PC-9 (cell line): ENCODE measurements around the gene NR5A1. TPM values are rescaled to one million over a fixed set of nuclear protein-coding genes. Genes with fewer than 3 reads are reported as not detected.

Experiments used
- Bru-seq: library from RNA; stranded (reverse); fragments of 400-500 nt; gene quantifications from one replicate; lab custom pipeline; 2021; lab: Mats Ljungman, UMichigan
- BruChase-seq, 2 experiments: library from RNA; stranded (reverse); fragments of 400-500 nt; gene quantifications; one replicate each; lab custom pipeline; 2021; lab: Mats Ljungman, UMichigan
- BruUV-seq: library from RNA; stranded (reverse); fragments of 400-500 nt; replicated peaks from 2 replicates; lab custom pipeline; 2021; lab: Mats Ljungman, UMichigan
- CTCF ChIA-PET: fragments of 300-600 bp; sonication (Branson Sonifier 250); formaldehyde crosslinking; loops from one replicate; lab custom pipeline; 2022; ENCODE audit warnings: antibody characterized with exemption; lab: Charles Lee
- POLR2A ChIA-PET: fragments of 300-600 bp; sonication (Branson Sonifier 250); formaldehyde crosslinking; loops from one replicate; lab custom pipeline; 2022; ENCODE audit warnings: antibody characterized with exemption; ENCODE audit not compliant: unreplicated experiment; lab: Charles Lee
- DNase-seq, 2 experiments: peaks; one replicate each; pipeline versions ENCODE4 v3.0.0 to v3.0.0-alpha.2; 2015 to 2022; ENCODE audit warnings: mixed read lengths in 1 of 2
- H2AFZ ChIP-seq: fragments of 200-600 bp; sonication (generic); 2 replicates; pipeline ENCODE4 v1.8.1; 2017; ENCODE audit warnings: antibody characterized with exemption
- H3F3A ChIP-seq: fragments of 200-600 bp; sonication (generic); 2 replicates; pipeline ENCODE4 v1.8.1; 2017; ENCODE audit warnings: antibody characterized with exemption, mild to moderate bottlenecking, low read depth; ENCODE audit not compliant: insufficient read depth
- H3K27ac ChIP-seq: fragments of 200-600 bp; sonication (generic); 2 replicates; pipeline ENCODE4 v1.6.1; 2016; ENCODE audit warnings: mixed run types
- H3K27me3 ChIP-seq: fragments of 200-600 bp; sonication (generic); 2 replicates; pipeline ENCODE4 v1.6.1; 2016; ENCODE audit warnings: low read depth, mixed run types; ENCODE audit not compliant: insufficient read depth
- H3K36me3 ChIP-seq: fragments of 200-600 bp; sonication (generic); 2 replicates; pipeline ENCODE4 v1.6.1; 2016; ENCODE audit warnings: low read depth, mixed run types
- H3K4me1 ChIP-seq: fragments of 200-600 bp; sonication (generic); replicated peaks from 2 replicates; pipeline ENCODE4 v1.6.1; 2016; ENCODE audit warnings: mixed run types; ENCODE audit not compliant: insufficient read depth
- H3K4me2 ChIP-seq: fragments of 200-600 bp; sonication (generic); 2 replicates; pipeline ENCODE4 v1.6.1; 2017; ENCODE audit warnings: mixed run types
- H3K4me3 ChIP-seq: fragments of 200-600 bp; sonication (generic); 2 replicates; pipeline ENCODE4 v1.6.1; 2016; ENCODE audit warnings: mixed run types
- H3K79me2 ChIP-seq: fragments of 200-600 bp; sonication (generic); 2 replicates; pipeline ENCODE4 v1.6.1; 2017; ENCODE audit warnings: low read depth, mixed run types
- H3K9me2 ChIP-seq: fragments of 200-600 bp; sonication (generic); 2 replicates; pipeline ENCODE4 v1.8.1; 2017; ENCODE audit warnings: mild to moderate bottlenecking; ENCODE audit not compliant: insufficient read depth
- H3K9me3 ChIP-seq: fragments of 200-600 bp; sonication (generic); 2 replicates; pipeline ENCODE4 v1.8.1; 2016; ENCODE audit warnings: low read depth; ENCODE audit not compliant: insufficient read depth
- H4K20me1 ChIP-seq: fragments of 200-600 bp; sonication (generic); 2 replicates; pipeline ENCODE4 v1.8.1; 2017; ENCODE audit not compliant: insufficient read depth
- EZH2 ChIP-seq: fragments of 200-600 bp; sonication (generic); IDR thresholded peaks from 2 replicates; pipeline ENCODE4 v1.8.0; 2017; ENCODE audit warnings: antibody characterized with exemption, low read depth
- intact Hi-C: fragments of 100-400 bp; cut with micrococcal nuclease; formaldehyde crosslinking; loops from one replicate; pipeline ENCODE4 v1.10.0; 2022; ENCODE audit not compliant: unreplicated experiment
- long read RNA-seq: library from polyadenylated mRNA; stranded (forward); transcript quantifications from one replicate; pipeline ENCODE4 v2.0.0, GENCODE V29; 2022
- total RNA-seq: library from RNA; stranded (reverse); gene quantifications from 2 replicates; pipeline ENCODE4 v1.2.3, GENCODE V29; 2021
- TF ChIP-seq, protein P1 (sequence below): fragments of 200-600 bp; sonication (generic); conservative IDR thresholded peaks from 2 replicates; pipeline ENCODE4 v1.6.1; 2017; ENCODE audit warnings: mixed run types, antibody characterized with exemption, mild to moderate bottlenecking, moderate library complexity

Gene NR5A1
- total RNA-seq (0.13 and 0.15 TPM in 2 replicates), Bru-seq, nascent RNA (percentile 18 among the genes with signal in this experiment), BruChase-seq, experiment 1, labeled RNA remaining after a 2-hour chase (percentile 34 among the genes with signal in this experiment), BruChase-seq, experiment 2, labeled RNA remaining after a 6-hour chase (percentile 27 among the genes with signal in this experiment)
- long read RNA-seq: 0 reads

DNA sequence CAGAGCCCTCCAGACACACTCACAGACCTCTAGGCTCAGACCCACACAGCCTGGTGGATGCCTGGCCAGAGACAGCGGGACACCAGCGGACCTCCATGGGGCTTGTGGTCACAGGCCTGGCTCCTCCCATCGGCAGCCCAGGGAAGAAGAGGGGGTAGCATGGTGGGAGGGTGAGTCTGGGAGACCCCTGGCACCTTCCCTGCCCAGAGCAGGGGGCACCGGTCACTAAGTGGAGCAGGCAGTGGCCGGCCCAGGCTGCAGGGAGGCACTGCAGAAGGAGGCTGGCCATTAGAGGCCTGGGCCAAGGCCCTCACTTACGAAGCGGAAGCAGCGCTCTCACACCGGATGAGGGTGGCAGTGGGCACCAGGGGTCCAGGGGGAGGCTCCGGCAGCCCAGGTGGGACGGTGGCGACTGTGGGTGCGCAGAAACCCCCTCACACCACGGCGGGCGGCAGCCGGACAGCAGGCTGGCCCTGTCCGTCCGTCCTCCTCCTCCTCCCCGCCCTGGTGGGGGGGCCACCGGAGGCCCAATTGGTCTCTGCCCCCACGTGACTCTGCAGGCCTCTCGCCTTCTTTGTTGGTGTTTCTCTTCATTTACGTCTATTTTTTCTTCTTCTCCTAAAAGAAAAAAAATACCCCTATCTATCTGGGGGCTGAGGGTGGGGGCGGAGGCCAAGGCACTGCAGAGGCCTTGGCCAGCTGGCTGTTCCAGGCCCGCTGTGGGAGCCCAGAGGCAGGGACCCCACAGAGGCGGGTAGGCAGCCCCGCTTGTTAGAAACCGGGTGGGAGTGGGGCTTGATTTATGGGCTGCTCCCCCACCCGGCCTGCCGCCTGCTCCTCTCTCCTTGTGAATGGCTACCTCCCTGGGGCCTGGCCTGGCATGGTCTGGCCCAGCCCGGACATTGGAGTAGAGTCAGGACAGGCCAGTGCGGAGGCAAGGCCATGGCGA is at the start of gene NR5A1:
Gene NR5A1 (minus strand): TSS at position 469 of the 949 bp plus-strand sequence. CDS start 4,004 bp downstream, outside the sequence.
- Histone ChIP-seq H3K27me3 (no peaks in the 10 kb centered on the region), H3K4me3 (no peak within 1 kb of the TSS), H2AFZ (no peak within 1 kb of the TSS), H3K9me2 (no peaks in the 10 kb centered on the region), H3F3A (no peaks in the 10 kb centered on the region), H3K36me3 (no peaks in the 10 kb centered on the region), H3K4me1 (no peaks in the 10 kb centered on the region), H3K9me3 (no peaks in the 10 kb centered on the region), H4K20me1 (no peaks in the 10 kb centered on the region), H3K4me2 (no peak within 1 kb of the TSS), H3K79me2 (no peaks in the 10 kb centered on the region), H3K27ac (no peak within 1 kb of the TSS)
- intact Hi-C loops: no loop called here
- BruUV-seq: no TSS peak
- ChIA-PET CTCF (interaction anchor here (0.5 kb wide), 1 partner anchor 12 kb away, joined by 3 read pairs; no protein-coding TSS in a partner anchor), POLR2A (no interaction called here)
- DNase-seq: no peak
- TF ChIP-seq, protein P1, sequence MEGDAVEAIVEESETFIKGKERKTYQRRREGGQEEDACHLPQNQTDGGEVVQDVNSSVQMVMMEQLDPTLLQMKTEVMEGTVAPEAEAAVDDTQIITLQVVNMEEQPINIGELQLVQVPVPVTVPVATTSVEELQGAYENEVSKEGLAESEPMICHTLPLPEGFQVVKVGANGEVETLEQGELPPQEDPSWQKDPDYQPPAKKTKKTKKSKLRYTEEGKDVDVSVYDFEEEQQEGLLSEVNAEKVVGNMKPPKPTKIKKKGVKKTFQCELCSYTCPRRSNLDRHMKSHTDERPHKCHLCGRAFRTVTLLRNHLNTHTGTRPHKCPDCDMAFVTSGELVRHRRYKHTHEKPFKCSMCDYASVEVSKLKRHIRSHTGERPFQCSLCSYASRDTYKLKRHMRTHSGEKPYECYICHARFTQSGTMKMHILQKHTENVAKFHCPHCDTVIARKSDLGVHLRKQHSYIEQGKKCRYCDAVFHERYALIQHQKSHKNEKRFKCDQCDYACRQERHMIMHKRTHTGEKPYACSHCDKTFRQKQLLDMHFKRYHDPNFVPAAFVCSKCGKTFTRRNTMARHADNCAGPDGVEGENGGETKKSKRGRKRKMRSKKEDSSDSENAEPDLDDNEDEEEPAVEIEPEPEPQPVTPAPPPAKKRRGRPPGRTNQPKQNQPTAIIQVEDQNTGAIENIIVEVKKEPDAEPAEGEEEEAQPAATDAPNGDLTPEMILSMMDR: no peak
- no peak for TF ChIP-seq EZH2

DNA sequence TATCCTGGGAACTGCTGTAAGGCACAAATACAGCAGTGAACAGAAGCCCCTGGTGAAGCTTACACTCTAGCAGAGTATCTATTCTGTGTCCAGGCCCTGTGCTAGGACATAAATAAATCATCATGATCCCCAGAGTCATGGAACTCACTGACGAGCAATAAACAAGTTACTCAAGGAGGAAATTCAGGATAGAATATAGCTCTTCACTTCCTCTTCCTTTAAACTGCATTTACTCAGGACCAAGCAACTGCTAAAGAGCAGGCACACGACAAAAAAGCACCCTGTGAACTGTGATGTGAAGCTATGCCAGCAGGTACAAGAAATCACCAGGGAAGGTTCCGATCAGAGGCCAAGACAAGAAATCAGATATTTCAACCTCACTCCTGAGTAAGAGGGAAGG is 47.8 kb upstream of the NR5A1 start:
- H2AFZ ChIP-seq: no peak overlapping the region
- H3K79me2 ChIP-seq: 0 out of 2 replicates have a peak, but pooled peaks cover 3% of the 10 kb centered on the region
- no peak for TF ChIP-seq EZH2
- TF ChIP-seq, protein P1: no peak
- H4K20me1 ChIP-seq: peaks cover 8% of the 10 kb centered on the region; the same call in 1 of the 2 replicates
- no peaks in the 10 kb centered on the region for H3K27me3 ChIP-seq
- ChIA-PET CTCF (interaction anchor here (0.6 kb wide), 1 partner anchor 61 kb away, joined by 7 read pairs; no protein-coding TSS in a partner anchor), POLR2A (no interaction called here)
- 0 out of 2 replicates have a peak, but pooled peaks cover 1% of the 10 kb centered on the region for H3K36me3 ChIP-seq
- H3K4me2 ChIP-seq: no peak overlapping the region
- H3K9me3 ChIP-seq: no peaks in the 10 kb centered on the region
- no peak overlapping the region for H3K27ac ChIP-seq
- no peak overlapping the region for H3K4me3 ChIP-seq
- H3K4me1 ChIP-seq: peaks cover 32% of the 10 kb centered on the region
- H3K9me2 ChIP-seq: no peaks in the 10 kb centered on the region
- no peak for DNase-seq
- intact Hi-C loops: no loop called here
- H3F3A ChIP-seq: peaks cover 19% of the 10 kb centered on the region; the same call in 1 of the 2 replicates
- BruUV-seq: no TSS peak

DNA sequence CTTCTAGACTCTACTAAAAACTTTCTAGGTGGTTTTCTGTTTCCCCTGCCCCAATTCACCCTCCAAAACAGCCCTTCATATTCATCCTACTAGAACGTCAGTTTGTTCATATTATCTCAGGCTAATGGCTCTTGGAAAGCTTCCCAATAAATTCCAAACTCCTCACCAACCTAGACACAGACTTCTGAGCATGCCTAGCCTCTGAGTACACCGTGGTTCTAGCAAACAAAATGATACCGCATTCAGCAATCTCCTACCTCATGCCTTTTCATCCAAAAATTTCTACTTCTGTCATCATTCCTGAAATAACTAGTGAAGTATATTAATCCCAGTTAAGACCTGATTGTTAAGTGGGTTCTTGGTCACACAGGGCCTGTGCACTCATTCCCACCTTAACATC is 46.5 kb upstream of the NR5A1 start:
- no peak overlapping the region for H2AFZ ChIP-seq
- no peak overlapping the region for H3K27ac ChIP-seq
- H3K27me3 ChIP-seq: no peaks in the 10 kb centered on the region
- no peaks in the 10 kb centered on the region for H3K9me3 ChIP-seq
- intact Hi-C loops: loop anchor here (5.0 kb wide), 1 partner anchor 104 kb away; no protein-coding TSS in a partner anchor
- 0 out of 2 replicates have a peak, but pooled peaks cover 3% of the 10 kb centered on the region for H3K79me2 ChIP-seq
- peaks cover 8% of the 10 kb centered on the region; the same call in 1 of the 2 replicates for H4K20me1 ChIP-seq
- BruUV-seq: no TSS peak
- CTCF ChIA-PET: no interaction called here
- no peak overlapping the region for H3K4me2 ChIP-seq
- DNase-seq: no peak
- TF ChIP-seq, protein P1: no peak
- no peak for TF ChIP-seq EZH2
- H3K4me3 ChIP-seq: no peak overlapping the region
- H3K36me3 ChIP-seq: 0 out of 2 replicates have a peak, but pooled peaks cover 6% of the 10 kb centered on the region
- H3K9me2 ChIP-seq: no peaks in the 10 kb centered on the region
- POLR2A ChIA-PET: no interaction called here
- peaks cover 23% of the 10 kb centered on the region for H3K4me1 ChIP-seq
- peaks cover 19% of the 10 kb centered on the region; the same call in 1 of the 2 replicates for H3F3A ChIP-seq
